GM12801 (cell line): ENCODE results near the gene ZNF532.

ENCODE experiments used
- CTCF ChIP-seq: IDR thresholded peaks from one replicate; pipeline ENCODE4 v1.5.1; 2011; ENCODE audit warnings: control low read depth; ENCODE audit not compliant: insufficient read length; ENCODE audit errors: extremely low read depth

Gene ZNF532

DNA sequence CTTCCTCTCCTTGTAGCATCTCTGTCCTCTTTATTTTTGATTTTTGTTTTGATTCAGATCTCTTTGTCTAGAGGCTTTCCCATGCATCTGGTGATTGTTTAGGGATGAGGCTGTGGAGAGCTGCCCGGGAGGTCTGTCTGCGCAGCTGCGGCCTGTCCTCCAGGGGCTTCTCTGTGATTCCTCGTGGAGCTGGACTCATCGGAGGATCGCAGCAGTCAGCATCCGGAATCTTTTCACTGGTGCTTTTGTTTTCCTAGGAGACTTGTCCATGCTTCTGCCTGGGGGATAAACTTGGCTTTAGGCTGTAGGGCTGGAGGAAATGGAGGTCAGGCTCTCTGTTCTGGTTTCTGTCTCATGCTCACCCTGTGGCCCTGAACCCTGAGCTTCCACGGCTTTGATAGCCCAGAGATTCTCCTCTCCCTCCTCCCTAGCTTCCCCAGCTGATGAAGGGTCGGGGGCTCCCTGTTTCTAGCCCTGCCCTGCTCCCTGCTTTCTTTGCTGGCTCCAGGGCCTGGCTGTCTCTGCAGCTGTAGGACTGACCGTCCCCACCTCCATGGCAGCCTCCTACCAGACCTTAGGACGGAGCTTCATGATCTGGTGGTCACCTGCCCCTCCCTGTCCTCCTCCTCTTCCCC is 35.5 kb downstream of the ZNF532 start:
- TF ChIP-seq CTCF: no peak

DNA sequence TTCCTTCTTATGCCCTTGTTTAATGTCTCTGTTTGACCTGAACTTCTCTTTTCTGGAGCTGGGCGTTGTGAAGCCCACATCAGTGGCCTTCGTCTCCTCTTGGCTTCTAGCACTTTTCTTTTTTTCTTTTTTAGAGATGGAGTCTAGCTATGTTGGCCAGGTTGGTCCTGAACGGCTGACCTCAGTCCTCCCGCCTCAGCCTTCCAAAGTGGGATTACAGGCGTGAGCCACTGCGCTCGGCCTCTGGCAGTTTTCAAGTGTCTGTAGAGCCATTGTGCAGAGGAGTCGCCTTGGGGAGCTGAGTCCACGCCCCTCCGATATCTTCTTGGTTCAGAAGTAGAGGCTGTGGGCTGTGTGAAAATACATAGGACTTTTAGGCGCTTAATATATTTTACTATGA is 36.5 kb downstream of the ZNF532 start:
- no peak for TF ChIP-seq CTCF

- no peak for TF ChIP-seq CTCF
These were observed 37.1 kb downstream of the ZNF532 start for GRCh38 chr18:58901783-58902182.

DNA sequence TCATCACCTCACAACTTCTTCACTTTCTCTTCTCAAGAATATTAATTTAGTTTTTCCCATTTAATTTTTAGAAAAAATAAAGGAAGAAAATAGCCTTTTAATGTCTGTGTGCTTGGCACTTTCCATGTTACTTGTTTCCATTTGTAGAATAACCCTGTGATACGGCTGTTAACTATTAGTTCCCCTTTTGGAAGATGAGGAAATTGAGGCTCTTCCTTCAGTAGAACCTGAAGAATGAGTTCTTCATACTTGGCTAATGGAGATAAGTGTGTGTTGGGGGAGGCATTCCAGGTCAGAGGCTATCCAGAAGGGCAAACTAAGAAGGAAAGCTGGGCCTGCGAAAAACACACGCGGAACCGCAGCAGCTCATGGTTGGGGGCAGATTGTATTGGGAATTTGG is 38.3 kb downstream of the ZNF532 start:
- TF ChIP-seq CTCF: no peak

- no peak for TF ChIP-seq CTCF
These were observed 38.9 kb downstream of the ZNF532 start for GRCh38 chr18:58903533-58903932.

DNA sequence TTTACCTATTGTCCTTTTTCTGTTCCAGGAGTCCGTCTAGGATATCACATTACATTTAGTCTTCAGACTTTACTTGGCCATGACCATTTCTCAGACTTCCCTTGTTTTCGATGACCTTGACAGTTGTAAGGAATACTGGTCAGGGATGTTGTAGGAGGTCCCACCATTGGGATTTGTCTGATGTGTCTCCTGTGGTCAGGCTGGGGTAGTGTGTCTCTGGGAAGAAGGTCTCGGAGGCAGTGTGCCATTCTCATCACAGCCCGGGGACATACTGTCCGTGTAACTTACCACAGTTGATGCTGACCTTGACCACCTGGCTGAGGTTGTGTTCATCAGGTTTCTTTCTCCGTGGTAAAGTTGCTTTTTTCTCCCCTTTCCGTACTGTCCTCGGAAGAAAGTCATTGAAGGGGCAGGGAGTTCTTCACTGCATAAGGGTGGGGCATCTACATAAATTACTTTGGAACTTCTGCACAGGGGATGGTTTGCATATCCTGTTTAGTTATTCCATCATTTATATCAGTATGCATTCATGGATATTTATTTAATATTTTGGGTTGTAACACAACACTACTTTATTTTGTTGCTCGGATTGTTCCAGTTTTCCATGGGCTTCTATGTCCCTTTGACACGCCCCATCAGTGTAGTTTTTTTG is 41.2 kb downstream of the ZNF532 start:
- TF ChIP-seq CTCF: no peak

DNA sequence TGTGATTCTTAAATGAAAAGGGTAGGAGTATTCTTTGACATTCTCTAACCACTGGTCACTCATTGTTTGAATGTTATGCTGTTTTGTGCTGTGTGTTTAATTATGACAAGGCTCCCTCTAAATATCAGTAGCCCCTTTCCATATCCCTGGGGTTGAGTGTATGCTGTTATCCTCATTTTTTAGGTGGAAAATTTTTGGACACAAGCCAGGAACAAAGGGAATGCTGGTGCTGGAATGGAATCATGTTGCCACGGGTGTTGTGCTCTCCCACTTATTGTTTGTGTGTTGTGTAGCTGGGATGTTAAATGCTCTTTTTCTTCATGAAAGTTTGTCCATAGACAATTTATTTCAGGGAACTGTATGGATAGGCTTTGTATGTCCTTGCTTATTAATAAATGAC is 43.3 kb downstream of the ZNF532 start:
- TF ChIP-seq CTCF: no peak
